Measurements from ENCODE around the gene RAF1. TPM values are rescaled to one million over a fixed set of nuclear protein-coding genes. Genes with fewer than 3 reads are reported as not detected.

Gene RAF1
- total and polyA plus RNA-seq, 2 of the 8 experiments (the other 6 are each of a cell fraction or from before 2014, with no cell fraction given): 103 to 118 TPM

GRCh38 chr3:12656850-12657249 lies 7.1 kb downstream of the RAF1 start:
- Histone ChIP-seq H2BK12ac (ENCODE audit: low read depth, low read length) (no peak overlapping the region), H3K79me2 (ENCODE audit: control insufficient read depth in 1 of 2, insufficient read depth in 2 of 2, low read length in 2 of 2) (peaks cover 48 to 100% of the 10 kb centered on the region in 2 experiments), H4K5ac (ENCODE audit: insufficient read length, low read depth, low read length) (no peak overlapping the region), H3K4me3 (ENCODE audit: extremely low read depth in 1 of 4, insufficient read depth in 2 of 4, low read depth in 3 of 4, low read length in 4 of 4) (no peak overlapping the region), H2BK15ac (ENCODE audit: low read length) (no peak overlapping the region), H2BK5ac (ENCODE audit: low read depth, low read length) (no peak overlapping the region), H3K18ac (ENCODE audit: extremely low read depth, low read length) (no peak overlapping the region), H3K27me3 (replicated peaks in 1 of 4; ENCODE audit: control insufficient read depth in 3 of 4, extremely low read depth in 1 of 4, insufficient read depth in 3 of 4, low read length in 3 of 4) (no peaks in the 10 kb centered on the region), H2BK20ac (ENCODE audit: low read length) (no peak overlapping the region), H3K23ac (ENCODE audit: insufficient read length) (no peak overlapping the region), H4K8ac (ENCODE audit: extremely low read depth, insufficient read depth, low read length) (no peak overlapping the region), H3K4me2 (ENCODE audit: insufficient read depth in 1 of 2, low read depth in 2 of 2, low read length in 2 of 2) (no peak overlapping the region), H3K36me3 (ENCODE audit: control insufficient read depth in 2 of 4, insufficient read depth in 4 of 4, low read length in 3 of 4) (no peaks in the 10 kb centered on the region), H3K4ac (replicated peaks; ENCODE audit: insufficient read length, low read depth, low read length) (no peak overlapping the region), H2AFZ (ENCODE audit: low read length) (no peak overlapping the region), H2BK120ac (replicated peaks; ENCODE audit: low read depth, low read length) (no peak overlapping the region), H4K91ac (replicated peaks; ENCODE audit: insufficient read length, low read length) (no peak overlapping the region), H3K56ac (replicated peaks; ENCODE audit: insufficient read length, low read depth, low read length) (no peak overlapping the region), H3K4me1 (replicated peaks in 1 of 4; ENCODE audit: control insufficient read depth in 3 of 4, insufficient read depth in 4 of 4, low read length in 3 of 4) (peaks cover 0 to 2% (median 0%) of the 10 kb centered on the region in 4 experiments; a peak in 3 of 7 replicates), H3K9me3 (ENCODE audit: insufficient read depth in 2 of 2, low read depth in 1 of 2, low read length in 1 of 2) (no peaks in the 10 kb centered on the region), H3K9ac (replicated peaks in 1 of 4; ENCODE audit: extremely low read depth in 1 of 4, low read depth in 3 of 4, low read length in 3 of 4) (no peak overlapping the region), H3K14ac (ENCODE audit: insufficient read length) (no peak overlapping the region), H3K79me1 (ENCODE audit: low read depth, low read length) (peaks cover 3% of the 10 kb centered on the region; the same call in 1 of the 2 replicates), H2AK5ac (ENCODE audit: low read depth, low read length) (no peak overlapping the region), H3K27ac (ENCODE audit: low read depth, low read length) (no peak overlapping the region), H4K20me1 (replicated peaks in 1 of 2; ENCODE audit: control insufficient read depth in 1 of 2, insufficient read depth in 2 of 2, low read length in 2 of 2) (peaks cover 2 to 16% of the 10 kb centered on the region in 2 experiments), H3K23me2 (ENCODE audit: low read depth, low read length) (no peaks in the 10 kb centered on the region; the same call in 1 of the 2 replicates)
- CTCF ChIA-PET (ENCODE audit: partially characterized antibody): no interaction called here
- no peak for DNase-seq (ENCODE audit: low read depth in 1 of 2, low spot score in 2 of 2)
- POLR2A ChIA-PET (ENCODE audit: partially characterized antibody): no interaction called here
- FAIRE-seq: no peak
- WGBS, 2 experiments (ENCODE audit: extremely low coverage in 1 of 2, insufficient coverage in 1 of 2, insufficient read length in 1 of 2, insufficient replicate concordance in 2 of 2, low coverage in 1 of 2, low lambda C conversion rate in 2 of 2, missing lambda C conversion rate in 1 of 2): 97% methylated on average over 5 of the region's 6 CpGs; no CpG with 5 or more reads in 1 of the 2 experiments
- TF ChIP-seq EP300 (IDR thresholded peaks at IDR 0.05; ENCODE audit: borderline replicate concordance in 1 of 2, low read depth in 2 of 2, low read length in 2 of 2): no peak
